ENCODE measurements around the gene PDE6B.

PDE6B gene

GRCh38 chr4:657338-657833 is 32.0 kb downstream of the PDE6B start:
- DNase-seq (ENCODE audit: low read depth): no peak
- no peak for TF ChIP-seq CTCF (conservative IDR thresholded peaks at IDR 0.05; ENCODE audit: control insufficient read depth, insufficient read depth, low read depth, low read length)
- H3K4me3 ChIP-seq (ENCODE audit: control insufficient read depth, low read depth, low read length): no peak overlapping the region

- no peak overlapping the region for H3K4me3 ChIP-seq (ENCODE audit: control insufficient read depth, low read depth, low read length)
- no peak for TF ChIP-seq CTCF (conservative IDR thresholded peaks at IDR 0.05; ENCODE audit: control insufficient read depth, insufficient read depth, low read depth, low read length)
- no peak for DNase-seq (ENCODE audit: low read depth)
Measured at GRCh38 chr4:657834-658667, 32.7 kb downstream of the PDE6B start.

GRCh38 chr4:658681-659667 is 33.6 kb downstream of the PDE6B start:
- H3K4me3 ChIP-seq (ENCODE audit: control insufficient read depth, low read depth, low read length): no peak overlapping the region
- no peak for TF ChIP-seq CTCF (conservative IDR thresholded peaks at IDR 0.05; ENCODE audit: control insufficient read depth, insufficient read depth, low read depth, low read length)
- DNase-seq (ENCODE audit: low read depth): no peak

- no peak for TF ChIP-seq CTCF (conservative IDR thresholded peaks at IDR 0.05; ENCODE audit: control insufficient read depth, insufficient read depth, low read depth, low read length)
- no peak for DNase-seq (ENCODE audit: low read depth)
- H3K4me3 ChIP-seq (ENCODE audit: control insufficient read depth, low read depth, low read length): no peak overlapping the region
Measured at GRCh38 chr4:659851-660250, 34.5 kb downstream of the PDE6B start.

- no peak overlapping the region for H3K4me3 ChIP-seq (ENCODE audit: control insufficient read depth, low read depth, low read length)
- no peak for DNase-seq (ENCODE audit: low read depth)
- no peak for TF ChIP-seq CTCF (conservative IDR thresholded peaks at IDR 0.05; ENCODE audit: control insufficient read depth, insufficient read depth, low read depth, low read length)
Measured at GRCh38 chr4:660401-660800, 35.0 kb downstream of the PDE6B start.

- no peak for TF ChIP-seq CTCF (conservative IDR thresholded peaks at IDR 0.05; ENCODE audit: control insufficient read depth, insufficient read depth, low read depth, low read length)
- DNase-seq (ENCODE audit: low read depth): no peak
- no peak overlapping the region for H3K4me3 ChIP-seq (ENCODE audit: control insufficient read depth, low read depth, low read length)
Measured at GRCh38 chr4:661231-661630, 35.9 kb downstream of the PDE6B start.
